Panc1 (cell line): ENCODE results near the gene ELMO1. TPM values are rescaled to one million over a fixed set of nuclear protein-coding genes. Genes with fewer than 3 reads are reported as not detected.

Source experiments
- ATAC-seq: fragments of 200-7000 bp; cut with Tn5 transposase; 2 replicates; pipeline ENCODE4 v1.9.1; 2020; ENCODE audit warnings: mild to moderate bottlenecking, moderate library complexity
- BruUV-seq: library from RNA; stranded (reverse); fragments of 400-500 nt; replicated peaks from 2 replicates; lab custom pipeline; 2021; lab: Mats Ljungman, UMichigan
- CTCF ChIA-PET: fragments of 300-600 bp; sonication (Branson Sonifier 250); formaldehyde crosslinking; loops from one replicate; lab custom pipeline; 2022; ENCODE audit warnings: antibody characterized with exemption; lab: Charles Lee
- POLR2A ChIA-PET: fragments of 300-600 bp; sonication (Branson Sonifier 250); formaldehyde crosslinking; loops from one replicate; lab custom pipeline; 2022; ENCODE audit warnings: antibody characterized with exemption; lab: Charles Lee
- DNase-seq: peaks from one replicate; pipeline ENCODE4 v3.0.0-alpha.2; 2010; ENCODE audit warnings: low read depth, low spot score
- H3K27ac ChIP-seq: 2 replicates; pipeline ENCODE4 v1.5.1; 2011; ENCODE audit warnings: mild to moderate bottlenecking, low read length, inconsistent platforms
- H3K27me3 ChIP-seq: fragments of 200-500 bp; sonication (Bioruptor generic); 2 replicates; pipeline ENCODE4 v1.6.0; 2014; ENCODE audit warnings: low read length, inconsistent platforms; ENCODE audit not compliant: control insufficient read depth, insufficient read depth
- H3K36me3 ChIP-seq: fragments of 200-500 bp; sonication (Bioruptor generic); 2 replicates; pipeline ENCODE4 v1.5.1; 2014; ENCODE audit warnings: inconsistent platforms, mild to moderate bottlenecking, low read length, moderate library complexity; ENCODE audit not compliant: control insufficient read depth, insufficient read depth
- H3K4me1 ChIP-seq: 2 replicates; pipeline ENCODE4 v1.5.1; 2011; ENCODE audit warnings: inconsistent platforms, mild to moderate bottlenecking, low read length, moderate library complexity; ENCODE audit not compliant: control insufficient read depth, insufficient read depth
- H3K4me3 ChIP-seq, 2 experiments: 2 replicates each; pipeline ENCODE4 v1.5.1; 2011 to 2012; ENCODE audit warnings: low read depth in 2 of 2, low read length in 2 of 2, mild to moderate bottlenecking in 2 of 2, inconsistent platforms in 1 of 2, moderate library complexity in 1 of 2
- H3K9me3 ChIP-seq: fragments of 200-500 bp; sonication (Bioruptor generic); 2 replicates; pipeline ENCODE4 v1.5.1; 2014; ENCODE audit warnings: low read depth, mild to moderate bottlenecking, inconsistent platforms, low read length, moderate library complexity; ENCODE audit not compliant: control insufficient read depth, insufficient read depth
- CTCF ChIP-seq: fragments of 450-650 bp; IDR thresholded peaks from 2 replicates; pipeline ENCODE4 v1.5.1; 2017; ENCODE audit warnings: mild to moderate bottlenecking
- POLR2AphosphoS5 ChIP-seq: IDR thresholded peaks from 2 replicates; pipeline ENCODE4 v1.6.1; 2012; ENCODE audit warnings: mild to moderate bottlenecking, low read depth, low read length, moderate library complexity
- REST ChIP-seq, 2 experiments: IDR thresholded peaks; 2 replicates each; pipeline ENCODE4 v1.6.1; 2011 to 2012; ENCODE audit warnings: low read depth in 2 of 2, control low read depth in 1 of 2, low read length in 1 of 2, mild to moderate bottlenecking in 1 of 2, moderate library complexity in 1 of 2; ENCODE audit not compliant: insufficient read depth in 1 of 2
- SIN3A ChIP-seq: IDR thresholded peaks from 2 replicates; pipeline ENCODE4 v1.6.1; 2012; ENCODE audit warnings: low read depth, mild to moderate bottlenecking, low read length, moderate library complexity, borderline replicate concordance; ENCODE audit not compliant: insufficient read depth
- TCF7L2 ChIP-seq: IDR thresholded peaks from 2 replicates; pipeline ENCODE4 v1.6.1; 2011; ENCODE audit warnings: mild to moderate bottlenecking, low read depth, low read length, inconsistent platforms
- in situ Hi-C: cut with HindIII; loops from 2 replicates; pipeline ENCODE4 v1.10.0; 2016; ENCODE audit warnings: low sequenced_read_pairs, low pct_unique_long_range_greater_than_20kb
- intact Hi-C: fragments of 100-400 bp; cut with micrococcal nuclease; formaldehyde crosslinking; loops from one replicate; pipeline ENCODE4 v1.10.0; 2022; ENCODE audit not compliant: unreplicated experiment
- total RNA-seq: library from RNA; stranded (reverse); gene quantifications from one replicate; pipeline ENCODE4 v1.2.1, GENCODE V29; 2021; ENCODE audit not compliant: unreplicated experiment

ELMO1 gene
- total RNA-seq, 1 experiment from 2014 or later, result 0.80 TPM

GRCh38 chr7:37425498-37425897, 23.2 kb downstream of the ELMO1 start:
- Histone ChIP-seq H3K9me3 (no peaks in the 10 kb centered on the region), H3K27ac (no peak overlapping the region), H3K4me3 (no peak overlapping the region), H3K36me3 (no peaks in the 10 kb centered on the region), H3K4me1 (no peaks in the 10 kb centered on the region), H3K27me3 (peaks cover 11% of the 10 kb centered on the region)
- CTCF ChIA-PET, result interaction anchor here (0.6 kb wide), 1 partner anchor 16 kb away, joined by 4 read pairs; no protein-coding TSS in a partner anchor
- BruUV-seq, result no TSS peak
- POLR2A ChIA-PET, result interaction anchor here (0.7 kb wide), 1 partner anchor 673 kb away, joined by 23 read pairs; no protein-coding TSS in a partner anchor
- ATAC-seq (no peak), DNase-seq (no peak)
- intact Hi-C loops (no loop called here), in situ Hi-C loops (no loop called here)
- TF ChIP-seq POLR2AphosphoS5 (no peak), TCF7L2 (no peak), REST (IDR thresholded peaks at IDR 0.05; ENCODE audit: insufficient read depth in 1 of 2, low read depth in 2 of 2, low read length in 1 of 2) (no peak), SIN3A (no peak), CTCF (no peak)

- intact Hi-C loops (no loop called here), in situ Hi-C loops (no loop called here)
- H3K36me3 ChIP-seq, result no peaks in the 10 kb centered on the region
- no peaks in the 10 kb centered on the region for H3K4me1 ChIP-seq
- DNase-seq, result no peak
- no peak overlapping the region for H3K4me3 ChIP-seq
- H3K9me3 ChIP-seq, result no peaks in the 10 kb centered on the region
- ATAC-seq, result no peak
- CTCF ChIA-PET, result no interaction called here
- POLR2A ChIA-PET, result no interaction called here
- peaks cover 11% of the 10 kb centered on the region for H3K27me3 ChIP-seq
- no peak overlapping the region for H3K27ac ChIP-seq
- BruUV-seq, result no TSS peak
- TF ChIP-seq CTCF, result no peak
- no peak for TF ChIP-seq SIN3A
- no peak for TF ChIP-seq TCF7L2
- no peak for TF ChIP-seq REST (IDR thresholded peaks at IDR 0.05; ENCODE audit: insufficient read depth in 1 of 2, low read depth in 2 of 2, low read length in 1 of 2)
- TF ChIP-seq POLR2AphosphoS5, result no peak
These were observed 23.7 kb downstream of the ELMO1 start for GRCh38 chr7:37424995-37425394.
